ENCODE measurements around the gene ARHGAP9.
"Not testable (repeated sequence)": the region's sequence is repeated elsewhere in the genome, so short reads cannot be mapped to it uniquely, and the experiment has no call there.

The ARHGAP9 gene

DNA sequence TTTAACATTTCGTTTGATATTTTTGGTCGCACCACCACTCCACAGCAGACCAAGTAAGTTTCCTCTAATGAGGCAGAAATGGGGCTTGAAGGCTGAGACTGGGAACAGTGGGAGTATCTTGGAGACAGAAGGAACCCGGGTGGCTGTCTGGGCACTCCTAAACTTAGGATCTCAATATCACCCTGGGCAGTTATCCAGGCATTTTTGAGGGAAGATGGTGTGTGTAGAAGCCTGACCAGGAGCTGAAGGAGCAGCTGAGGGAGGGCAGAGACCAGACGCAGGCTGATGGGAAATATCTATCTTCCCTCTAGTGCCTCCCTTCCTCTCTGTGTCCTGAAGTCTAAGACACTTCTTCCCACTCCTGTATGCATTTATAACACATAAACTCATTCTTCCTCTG lies 18.9 kb upstream of the ARHGAP9 start:
- TF ChIP-seq SUZ12 (IDR thresholded peaks at IDR 0.05; ENCODE audit: extremely low read depth, insufficient read depth, insufficient read length) (no peak), ZNF274 (IDR thresholded peaks at IDR 0.05; ENCODE audit: low read depth, low read length) (no peak), YY1 (IDR thresholded peaks at IDR 0.05; ENCODE audit: insufficient read depth, insufficient read length) (no peak)
- H3K36me3 ChIP-seq (ENCODE audit: insufficient read depth, insufficient read length, low read length), result peaks cover 77% of the 10 kb centered on the region

DNA sequence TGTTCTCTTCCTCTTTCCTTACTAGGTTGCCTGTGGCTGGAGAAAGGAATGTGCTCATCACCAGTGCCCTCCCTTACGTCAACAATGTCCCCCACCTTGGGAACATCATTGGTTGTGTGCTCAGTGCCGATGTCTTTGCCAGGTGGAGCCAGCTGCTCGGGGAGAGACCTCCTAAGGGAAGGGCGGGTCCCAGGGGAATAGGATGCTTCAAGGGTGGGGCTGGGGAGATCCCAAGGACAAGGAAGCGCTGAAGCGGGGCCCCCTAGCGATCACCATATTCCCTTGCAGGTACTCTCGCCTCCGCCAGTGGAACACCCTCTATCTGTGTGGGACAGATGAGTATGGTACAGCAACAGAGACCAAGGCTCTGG lies 18.5 kb upstream of the ARHGAP9 start:
- H3K36me3 ChIP-seq (ENCODE audit: insufficient read depth, insufficient read length, low read length), result peaks cover 72% of the 10 kb centered on the region
- no peaks in the 10 kb centered on the region for H3K4me1 ChIP-seq (ENCODE audit: insufficient read depth, insufficient read length)
- H3K9me3 ChIP-seq (ENCODE audit: insufficient read depth, low read length), result no peaks in the 10 kb centered on the region; the same call in 1 of the 2 replicates
- no peak for TF ChIP-seq ZNF274 (IDR thresholded peaks at IDR 0.05; ENCODE audit: low read depth, low read length)
- no peak for TF ChIP-seq SUZ12 (IDR thresholded peaks at IDR 0.05; ENCODE audit: extremely low read depth, insufficient read depth, insufficient read length)
- no peak for TF ChIP-seq YY1 (IDR thresholded peaks at IDR 0.05; ENCODE audit: insufficient read depth, insufficient read length)
- no peak overlapping the region for H3K9ac ChIP-seq (ENCODE audit: insufficient read length, low read depth)
- H3K4me3 ChIP-seq (ENCODE audit: insufficient read length, low read depth), result no peak overlapping the region
- no peak for DNase-seq (ENCODE audit: low read depth, low spot score)
- no peaks in the 10 kb centered on the region for H3K27me3 ChIP-seq (ENCODE audit: insufficient read depth, insufficient read length)

More for the DNA sequence above, 18.9 kb upstream of the ARHGAP9 start:
- H3K27me3 ChIP-seq (ENCODE audit: insufficient read depth, insufficient read length), result no peaks in the 10 kb centered on the region
- H3K9me3 ChIP-seq (ENCODE audit: insufficient read depth, low read length), result no peaks in the 10 kb centered on the region; the same call in 1 of the 2 replicates
- DNase-seq (ENCODE audit: low read depth, low spot score), result no peak
- H3K9ac ChIP-seq (ENCODE audit: insufficient read length, low read depth), result no peak overlapping the region
- no peak overlapping the region for H3K4me3 ChIP-seq (ENCODE audit: insufficient read length, low read depth)
- no peaks in the 10 kb centered on the region for H3K4me1 ChIP-seq (ENCODE audit: insufficient read depth, insufficient read length)

DNA sequence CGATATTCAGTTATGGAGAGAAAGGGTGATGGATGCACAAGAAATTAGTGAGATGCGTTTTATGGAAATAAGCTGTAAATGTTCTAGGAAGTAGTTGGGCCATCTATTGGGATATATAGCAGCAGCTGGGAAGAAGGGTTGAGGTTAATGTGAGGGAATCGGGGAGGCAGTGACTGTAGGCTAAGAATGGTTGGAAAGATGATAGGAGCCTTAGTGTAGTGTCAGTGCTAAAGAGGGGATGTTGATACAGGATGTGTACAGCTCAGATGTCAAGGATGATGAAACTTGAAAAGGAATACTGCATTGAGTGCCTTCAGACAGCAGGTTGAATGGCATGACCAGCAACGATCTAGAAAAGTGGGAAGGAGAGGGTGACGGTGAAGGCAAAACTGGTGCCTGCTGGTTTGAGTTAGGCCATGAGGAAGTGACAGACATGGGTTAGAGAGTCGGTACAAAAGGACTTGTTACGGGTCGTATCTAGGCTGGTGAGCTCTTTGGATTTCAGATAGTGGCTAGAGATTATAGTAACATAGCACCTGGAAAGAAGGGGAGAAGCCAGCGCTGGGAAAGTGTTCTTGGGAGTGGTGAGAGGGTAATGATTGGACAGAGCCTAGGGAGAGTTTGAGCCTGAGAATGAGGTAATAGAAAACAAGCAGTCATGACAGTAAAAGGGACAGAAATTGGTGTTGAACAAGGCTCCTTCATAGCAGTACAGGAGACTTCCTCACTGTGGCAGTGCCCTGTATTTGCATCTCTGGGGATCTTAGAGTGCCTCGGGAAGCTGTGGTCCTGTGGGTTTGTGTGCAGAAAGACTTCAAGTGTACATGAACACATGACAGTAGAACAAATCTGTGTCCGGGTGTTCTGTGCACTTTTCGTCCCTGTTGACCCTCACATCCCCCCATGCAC lies 17.8 kb upstream of the ARHGAP9 start:
- H3K36me3 ChIP-seq (ENCODE audit: insufficient read depth, insufficient read length, low read length), result peaks cover 74% of the 10 kb centered on the region
- H3K9ac ChIP-seq (ENCODE audit: insufficient read length, low read depth), result no peak overlapping the region
- no peaks in the 10 kb centered on the region; the same call in 1 of the 2 replicates for H3K9me3 ChIP-seq (ENCODE audit: insufficient read depth, low read length)
- no peaks in the 10 kb centered on the region for H3K4me1 ChIP-seq (ENCODE audit: insufficient read depth, insufficient read length)
- DNase-seq (ENCODE audit: low read depth, low spot score), result no peak
- H3K4me3 ChIP-seq (ENCODE audit: insufficient read length, low read depth), result no peak overlapping the region
- H3K27me3 ChIP-seq (ENCODE audit: insufficient read depth, insufficient read length), result no peaks in the 10 kb centered on the region
- TF ChIP-seq ZNF274 (IDR thresholded peaks at IDR 0.05; ENCODE audit: low read depth, low read length) (no peak), YY1 (IDR thresholded peaks at IDR 0.05; ENCODE audit: insufficient read depth, insufficient read length) (no peak), SUZ12 (IDR thresholded peaks at IDR 0.05; ENCODE audit: extremely low read depth, insufficient read depth, insufficient read length) (no peak)

GRCh38 chr12:57496822-57497221 lies 17.2 kb upstream of the ARHGAP9 start:
- no peak for DNase-seq (ENCODE audit: low read depth, low spot score)
- H3K36me3 ChIP-seq (ENCODE audit: insufficient read depth, insufficient read length, low read length), result peaks cover 73% of the 10 kb centered on the region
- H3K27me3 ChIP-seq (ENCODE audit: insufficient read depth, insufficient read length), result no peaks in the 10 kb centered on the region
- no peak overlapping the region for H3K4me3 ChIP-seq (ENCODE audit: insufficient read length, low read depth)
- H3K9me3 ChIP-seq (ENCODE audit: insufficient read depth, low read length), result no peaks in the 10 kb centered on the region; the same call in 1 of the 2 replicates
- no peak overlapping the region for H3K9ac ChIP-seq (ENCODE audit: insufficient read length, low read depth)
- H3K4me1 ChIP-seq (ENCODE audit: insufficient read depth, insufficient read length), result no peaks in the 10 kb centered on the region
- TF ChIP-seq YY1 (IDR thresholded peaks at IDR 0.05; ENCODE audit: insufficient read depth, insufficient read length) (no peak), ZNF274 (IDR thresholded peaks at IDR 0.05; ENCODE audit: low read depth, low read length) (no peak), SUZ12 (IDR thresholded peaks at IDR 0.05; ENCODE audit: extremely low read depth, insufficient read depth, insufficient read length) (no peak)

GRCh38 chr12:57495051-57495701 lies 15.5 kb upstream of the ARHGAP9 start:
- H3K9ac ChIP-seq (ENCODE audit: insufficient read length, low read depth); H3K4me3 ChIP-seq (ENCODE audit: insufficient read length, low read depth); H3K9me3 ChIP-seq (ENCODE audit: insufficient read depth, low read length); H3K27me3 ChIP-seq (ENCODE audit: insufficient read depth, insufficient read length); H3K4me1 ChIP-seq (ENCODE audit: insufficient read depth, insufficient read length); DNase-seq (ENCODE audit: low read depth, low spot score): not testable (repeated sequence)
- peaks cover 73% of the 10 kb centered on the region for H3K36me3 ChIP-seq (ENCODE audit: insufficient read depth, insufficient read length, low read length)

DNA sequence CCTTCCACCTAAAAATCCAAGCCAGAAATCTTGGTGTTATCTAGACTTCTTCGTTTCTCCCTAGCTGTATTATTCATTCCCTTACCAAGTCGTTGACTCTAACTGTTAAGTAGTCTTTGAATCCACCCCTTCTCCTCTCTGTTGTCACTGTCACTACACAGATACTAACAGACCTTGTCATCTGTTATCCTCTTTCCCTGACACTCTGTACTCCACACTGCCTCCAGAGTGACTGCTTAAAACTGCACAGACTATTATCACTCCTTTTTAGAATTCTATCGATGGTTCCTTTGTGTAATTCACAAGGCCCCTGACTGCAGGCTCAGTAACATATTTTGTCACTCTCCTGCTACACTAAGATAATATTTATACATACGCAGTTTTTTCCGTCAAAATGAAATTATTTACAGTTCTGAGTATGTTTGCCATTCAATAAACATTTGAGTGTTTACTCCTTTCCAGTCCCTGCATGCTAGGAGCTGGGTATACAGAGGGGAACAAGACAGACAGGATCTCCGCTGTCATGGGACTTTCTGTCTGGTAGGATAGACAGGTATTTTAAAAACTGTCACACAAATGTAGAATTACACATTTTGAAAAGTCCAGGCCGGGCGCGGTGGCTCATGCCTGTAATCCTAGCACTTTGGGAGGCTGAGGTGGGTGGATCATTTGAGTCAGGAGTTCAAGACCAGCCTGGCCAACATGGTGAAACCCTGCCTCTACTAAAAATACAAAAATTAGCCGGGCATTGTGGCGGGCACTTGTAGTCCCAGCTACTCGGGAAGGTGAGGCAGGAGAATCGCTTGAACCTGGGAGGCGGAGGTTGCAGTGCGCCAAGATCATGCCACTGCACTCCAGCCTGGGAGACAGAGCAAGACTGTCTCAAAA lies 12.0 kb upstream of the ARHGAP9 start:
- H3K4me1 ChIP-seq (ENCODE audit: insufficient read depth, insufficient read length), result peaks cover 9% of the 10 kb centered on the region
- H3K36me3 ChIP-seq (ENCODE audit: insufficient read depth, insufficient read length, low read length), result peaks cover 61% of the 10 kb centered on the region
- no peaks in the 10 kb centered on the region; the same call in 1 of the 2 replicates for H3K9me3 ChIP-seq (ENCODE audit: insufficient read depth, low read length)

More for the DNA sequence above, 12.0 kb upstream of the ARHGAP9 start:
- Histone ChIP-seq H3K27me3 (ENCODE audit: insufficient read depth, insufficient read length) (no peaks in the 10 kb centered on the region), H3K4me3 (ENCODE audit: insufficient read length, low read depth) (no peak overlapping the region), H3K9ac (ENCODE audit: insufficient read length, low read depth) (no peak overlapping the region)
- no peak for DNase-seq (ENCODE audit: low read depth, low spot score)
- TF ChIP-seq SUZ12 (IDR thresholded peaks at IDR 0.05; ENCODE audit: extremely low read depth, insufficient read depth, insufficient read length), result no peak
- no peak for TF ChIP-seq YY1 (IDR thresholded peaks at IDR 0.05; ENCODE audit: insufficient read depth, insufficient read length)
- no peak for TF ChIP-seq ZNF274 (IDR thresholded peaks at IDR 0.05; ENCODE audit: low read depth, low read length)
